Activated naive CD4-positive, alpha-beta T cell (primary cell): ENCODE measurements around the gene ZNF358.
A peak's percentile ranks its signal among the peaks of the same experiment; 100 is the strongest.

Experiments
- DNase-seq, 4 experiments: peaks; one replicate each; lab custom pipeline; 2025; lab: John Stamatoyannopoulos, UW

ZNF358 gene

GRCh38 chr19:7515645-7516151 is at the start of gene ZNF358:
TSS of gene ZNF358 (plus strand) at chr19:7516103. CDS start at chr19:7519243, 3,140 bp downstream.
- DNase-seq: no peak

GRCh38 chr19:7467009-7467989 is 48.6 kb upstream of the ZNF358 start:
- no peak for DNase-seq

GRCh38 chr19:7468840-7469239 is 47.1 kb upstream of the ZNF358 start:
- DNase-seq: no peak

- no peak for DNase-seq
Measured at GRCh38 chr19:7469669-7470285, 46.1 kb upstream of the ZNF358 start.

DNA sequence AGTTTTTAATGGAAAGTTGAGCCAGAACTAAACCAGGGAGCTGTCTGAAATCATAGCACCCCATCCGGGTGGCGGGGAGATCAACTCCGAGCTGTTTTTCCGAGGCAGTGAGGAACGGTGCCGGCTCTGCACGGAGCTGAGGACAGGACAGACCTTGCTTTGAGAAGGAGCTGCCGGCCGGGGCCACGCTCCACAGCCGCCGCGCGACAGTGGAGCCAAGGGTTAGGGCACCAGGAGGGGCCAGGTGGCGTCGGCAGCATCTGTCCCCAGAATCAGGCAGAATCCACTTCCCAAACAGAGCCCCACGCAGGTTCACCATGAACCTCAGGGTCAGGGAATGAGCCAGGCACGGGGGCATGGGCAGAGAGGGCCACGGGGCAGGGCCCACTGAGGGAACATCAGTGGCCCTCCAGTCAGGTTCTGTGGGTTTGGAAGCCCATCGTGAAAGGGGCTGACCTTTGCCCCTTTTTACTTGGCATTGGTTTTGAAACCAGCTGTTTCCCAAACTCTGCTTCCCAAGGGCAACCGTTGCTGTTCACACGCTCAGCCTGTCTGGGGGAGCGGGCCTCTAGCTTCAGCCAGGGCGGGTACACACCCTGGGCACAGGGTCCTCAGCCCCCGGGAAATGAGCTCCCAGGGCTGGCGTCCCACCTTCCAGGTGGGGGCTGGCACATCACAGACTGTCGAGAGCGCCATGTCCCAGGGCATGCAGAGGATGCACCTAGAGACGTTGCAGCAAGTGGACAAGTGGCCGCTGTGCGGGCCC is 45.2 kb upstream of the ZNF358 start:
- DNase-seq: no peak

GRCh38 chr19:7471696-7472615 is 43.9 kb upstream of the ZNF358 start:
- DNase-seq: no peak

DNA sequence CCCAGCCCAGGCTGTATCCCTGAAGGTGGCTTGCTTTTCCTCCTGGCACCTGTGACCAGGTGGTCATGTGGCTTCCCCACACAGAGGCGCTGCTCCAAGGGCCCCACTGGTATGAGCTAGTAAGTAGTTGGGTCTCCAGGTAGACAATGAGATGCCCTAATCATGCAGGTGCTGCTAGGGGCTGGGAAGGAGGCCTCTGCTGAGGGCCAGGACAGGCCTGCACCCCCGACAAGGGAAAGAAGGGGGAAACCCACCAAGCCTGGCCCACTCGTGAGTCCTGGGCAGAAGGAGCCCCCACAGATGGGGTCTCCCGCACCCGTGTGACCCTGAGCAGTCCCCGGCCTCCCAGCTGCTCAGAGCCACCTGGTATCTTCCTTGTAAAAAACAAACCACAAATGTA is 40.2 kb upstream of the ZNF358 start:
- DNase-seq: no peak

DNA sequence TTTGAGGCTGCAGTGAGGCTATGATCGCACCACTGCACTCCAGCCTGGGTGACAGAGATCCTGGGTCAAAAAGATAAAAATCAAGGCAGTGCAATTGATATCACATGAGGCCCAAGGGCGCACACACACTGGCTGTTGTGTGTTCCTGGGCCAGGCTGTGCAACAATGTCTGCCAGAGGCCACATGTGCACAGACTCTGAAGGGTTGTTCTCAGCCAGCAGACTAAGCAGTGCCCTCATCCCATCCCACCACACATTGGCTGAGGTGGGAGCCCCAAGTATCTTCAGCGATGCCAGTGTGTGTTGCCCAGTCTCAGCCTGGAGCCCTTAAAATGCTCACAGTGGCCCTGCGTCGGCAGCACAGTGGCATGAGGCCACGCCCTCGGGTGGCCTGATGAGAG is 39.7 kb upstream of the ZNF358 start:
- DNase-seq: no peak

- DNase-seq: no peak
Measured at GRCh38 chr19:7476777-7477494, 39.0 kb upstream of the ZNF358 start.

DNA sequence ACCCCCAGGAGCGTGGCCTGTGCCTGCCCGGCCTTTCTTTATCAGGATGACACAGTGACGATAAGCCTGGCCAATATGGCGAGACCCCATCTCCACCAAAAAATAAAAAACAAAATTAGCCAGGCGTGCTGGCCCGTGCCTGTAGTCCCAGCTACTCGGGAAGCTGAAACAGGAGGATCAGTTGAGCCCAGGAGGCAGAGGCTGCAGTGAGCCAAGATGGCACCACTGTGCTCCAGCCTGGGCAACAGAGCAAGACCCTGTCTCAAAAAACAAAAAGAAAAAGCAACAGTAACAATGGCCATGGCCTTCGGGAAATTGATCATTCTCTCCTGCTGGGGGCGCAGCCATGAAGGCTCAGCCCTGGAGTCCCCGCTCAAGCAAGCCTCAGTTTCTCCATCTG is 38.1 kb upstream of the ZNF358 start:
- no peak for DNase-seq

DNA sequence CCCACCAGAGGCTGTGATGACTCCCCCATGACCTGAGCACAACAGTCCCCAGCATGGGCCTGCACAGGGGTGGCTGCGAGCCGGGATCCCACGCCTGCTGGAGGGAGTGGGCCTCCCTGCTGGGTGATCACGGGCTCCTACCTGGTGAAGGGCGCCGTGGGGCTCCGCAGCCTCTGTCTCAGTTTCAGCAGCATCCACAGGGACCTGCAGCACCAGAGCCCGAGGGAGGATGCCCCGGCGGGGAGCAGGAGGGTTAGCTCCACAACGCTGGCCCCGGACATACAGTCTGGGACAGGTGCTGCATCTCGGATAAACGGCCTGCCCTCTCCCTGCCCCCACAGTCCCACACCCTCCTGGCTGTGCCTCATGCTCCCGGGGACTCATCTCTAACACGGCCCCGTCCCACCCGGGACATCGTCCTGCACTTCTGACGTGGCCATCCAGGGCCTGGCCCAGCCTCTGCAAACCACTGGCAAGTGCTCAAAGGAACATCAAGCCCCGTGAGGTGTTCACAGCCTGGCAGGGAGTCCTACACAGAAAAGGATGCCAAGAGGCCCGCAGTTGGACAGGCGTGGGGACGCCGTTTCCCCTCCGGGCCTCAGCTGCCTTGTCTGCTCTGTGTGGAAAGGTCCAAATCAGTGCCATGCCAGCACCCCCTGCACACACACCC is 37.6 kb upstream of the ZNF358 start:
- no peak for DNase-seq

- DNase-seq: no peak
Measured at GRCh38 chr19:7478843-7479227, 37.1 kb upstream of the ZNF358 start.

- DNase-seq: no peak
Measured at GRCh38 chr19:7480222-7480969, 35.5 kb upstream of the ZNF358 start.

- no peak for DNase-seq
Measured at GRCh38 chr19:7480970-7481255, 35.0 kb upstream of the ZNF358 start.

DNA sequence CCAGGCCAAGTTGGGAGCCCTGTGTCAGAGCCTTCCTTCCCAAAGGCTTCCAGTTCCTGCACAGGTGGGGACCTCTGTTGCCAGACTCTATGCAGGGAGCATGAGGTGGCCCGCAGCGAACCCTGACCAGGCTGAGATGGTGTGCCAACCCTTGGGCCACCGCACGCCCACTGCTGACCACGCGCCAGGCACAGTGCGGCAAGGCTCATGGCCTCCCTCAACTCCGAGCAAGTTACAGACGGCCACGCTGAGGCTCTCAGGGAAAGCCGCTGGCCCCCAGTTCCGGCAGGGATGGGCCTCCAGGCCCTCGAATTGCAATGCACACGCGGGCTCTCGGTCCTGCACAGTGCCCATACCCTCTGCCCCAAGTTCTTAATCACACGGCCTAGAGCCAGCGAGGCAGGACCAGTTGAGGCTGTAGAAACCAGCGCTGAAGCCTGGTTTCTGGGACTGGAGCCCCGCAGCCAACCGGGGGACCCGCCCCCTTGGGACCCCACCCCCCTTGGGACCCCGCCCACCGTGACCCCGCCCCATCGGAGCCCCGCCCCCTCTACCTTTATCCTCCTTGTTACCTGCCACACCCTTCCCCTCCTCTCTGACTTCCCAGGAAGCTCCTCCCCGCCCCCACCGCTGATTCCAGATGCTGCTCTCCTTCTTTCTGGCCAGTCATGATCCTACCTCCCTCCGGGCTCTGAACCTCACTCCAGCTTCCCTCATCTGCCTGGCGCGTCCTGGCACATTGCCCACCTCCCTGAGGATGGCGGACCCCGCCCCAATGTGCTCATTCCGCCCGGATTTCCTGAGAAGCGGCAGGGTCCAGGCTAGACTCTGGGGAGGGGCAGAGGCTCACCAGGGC is 33.1 kb upstream of the ZNF358 start:
- DNase-seq: peak in 1 of 4 experiments; percentile 13

DNA sequence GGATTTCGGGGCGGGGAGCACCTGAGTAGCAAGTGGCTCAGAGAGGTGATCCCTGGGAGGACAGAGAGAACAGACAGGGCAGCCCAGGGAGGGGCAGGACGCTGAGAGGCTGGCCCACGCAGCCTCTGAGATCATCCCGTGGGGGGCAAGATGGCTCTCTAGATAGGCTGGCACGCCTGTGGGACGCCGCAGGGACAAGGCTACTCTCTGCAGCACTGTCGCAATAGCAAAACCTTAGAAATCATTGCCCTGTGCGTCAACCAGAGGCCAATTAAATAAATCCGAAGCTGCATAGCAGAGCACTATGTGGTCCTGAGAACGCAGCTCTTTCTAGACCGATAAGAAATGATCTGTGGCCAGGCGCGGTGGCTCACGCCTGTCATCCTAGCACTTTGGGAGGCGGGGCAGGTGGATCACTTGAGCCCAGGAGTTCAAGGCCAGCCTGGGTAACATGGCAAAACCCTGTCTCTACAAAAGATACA is 32.1 kb upstream of the ZNF358 start:
- no peak for DNase-seq

DNA sequence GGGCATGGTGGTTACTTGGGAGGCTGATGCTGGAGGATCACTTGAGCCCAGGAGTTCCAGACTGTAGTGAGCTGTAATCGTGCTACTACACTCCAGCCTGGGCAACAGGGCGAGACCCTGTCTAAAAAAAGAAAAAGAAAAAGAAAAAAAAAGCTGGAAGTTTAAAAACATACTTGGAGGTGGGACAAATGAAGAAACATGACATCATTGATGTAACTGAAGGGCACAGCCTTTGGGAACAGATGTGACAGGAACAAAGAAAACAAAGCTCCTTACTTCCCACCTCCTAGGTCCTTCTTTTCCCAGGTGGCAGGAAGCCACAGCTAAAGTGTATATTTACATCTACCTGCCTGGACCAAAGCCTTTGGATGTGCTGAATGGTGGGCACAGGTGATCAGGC is 29.0 kb upstream of the ZNF358 start:
- no peak for DNase-seq

- peak; percentile 73 to 88 (median 81) for DNase-seq
Measured at GRCh38 chr19:7488736-7489353, 27.1 kb upstream of the ZNF358 start, which contains the start of gene PEX11G. TSS of gene PEX11G (minus strand) at chr19:7489035. CDS start at chr19:7489010, 25 bp downstream.
